LHCN-M2 (cell line): Measurements from ENCODE around the gene ETFB. TPM values are rescaled to one million over a fixed set of nuclear protein-coding genes. Genes with fewer than 3 reads are reported as not detected.

Experiments
- DNase-seq: peaks from one replicate; pipeline ENCODE4 v3.0.0-alpha.2; 2012; ENCODE audit warnings: low read depth
- total RNA-seq: library from RNA; depleted of rRNA; stranded (reverse); fragments of >200 nt; gene quantifications from 2 replicates; pipeline ENCODE4 v1.2.3, GENCODE V29; 2014

Gene ETFB
- total RNA-seq, 1 experiment from 2014 or later = 100 TPM

DNA sequence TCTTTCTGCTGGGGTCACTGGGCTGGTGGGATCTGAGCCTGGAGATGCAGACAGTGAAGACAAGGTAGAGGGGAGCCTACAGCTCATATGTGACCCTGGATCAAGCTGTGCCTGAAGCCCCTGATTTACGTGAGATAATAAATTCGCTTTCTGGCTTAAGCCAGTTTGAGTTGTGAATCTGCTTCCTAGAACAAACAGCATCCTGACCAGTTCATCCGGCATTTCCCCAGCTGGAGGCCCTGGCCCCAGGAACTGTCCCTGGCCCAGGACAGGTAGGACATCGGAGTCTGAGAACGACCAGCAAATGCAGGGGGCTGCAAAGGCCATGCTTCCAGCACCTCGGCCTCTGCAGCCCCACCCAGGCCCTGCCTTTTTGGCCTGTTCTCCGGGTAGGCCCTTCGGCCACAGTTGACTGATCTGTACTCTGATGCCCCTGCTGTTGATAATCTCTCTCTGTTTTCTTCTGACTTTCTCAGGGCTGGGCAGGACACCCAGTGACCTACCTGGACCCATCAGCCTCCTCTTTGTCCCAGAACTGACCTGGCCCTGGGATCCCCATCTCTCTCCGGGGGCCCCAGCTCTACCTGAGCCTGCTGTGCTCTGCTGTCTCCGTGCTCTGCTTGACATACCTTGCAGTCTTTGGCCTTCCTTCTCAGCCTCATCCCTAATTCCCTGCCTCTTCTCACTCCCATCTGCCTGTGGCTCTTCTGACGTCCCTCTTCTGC, 14.8 kb downstream of the ETFB start:
- no peak for DNase-seq

DNA sequence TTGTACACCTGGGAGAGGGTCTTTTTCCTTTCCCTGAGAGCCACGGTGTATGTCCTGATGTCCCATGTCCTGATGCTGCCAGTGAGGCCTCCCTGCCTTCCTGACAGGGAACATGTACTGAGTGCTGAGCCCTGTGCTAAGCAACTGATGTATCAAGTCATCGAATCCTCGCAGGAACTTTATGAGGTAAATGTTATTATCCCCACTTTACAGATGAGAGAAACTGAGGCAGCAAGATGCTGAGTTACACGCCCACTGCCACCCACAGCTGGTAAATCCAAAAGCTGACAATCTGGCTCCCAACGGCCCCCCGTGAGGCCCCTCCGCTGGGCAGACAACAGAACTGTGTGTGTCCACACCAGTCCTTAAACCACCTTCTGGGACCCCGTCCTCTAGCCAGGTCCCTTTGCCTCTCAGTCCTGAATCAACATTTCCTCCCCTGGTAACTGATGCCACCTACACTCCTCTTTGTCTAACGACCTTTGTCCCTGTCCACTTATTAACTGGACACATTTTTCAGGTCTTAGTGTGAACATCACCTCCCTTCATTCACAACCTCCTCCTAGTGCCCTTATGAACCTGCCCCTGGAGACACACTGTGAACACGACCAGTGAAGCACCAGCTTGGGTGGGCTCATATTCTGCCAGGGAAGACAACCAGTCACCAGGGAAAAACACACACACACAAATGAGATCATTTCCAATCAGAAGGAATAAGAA, 18.8 kb downstream of the ETFB start:
- DNase-seq = no peak

DNA sequence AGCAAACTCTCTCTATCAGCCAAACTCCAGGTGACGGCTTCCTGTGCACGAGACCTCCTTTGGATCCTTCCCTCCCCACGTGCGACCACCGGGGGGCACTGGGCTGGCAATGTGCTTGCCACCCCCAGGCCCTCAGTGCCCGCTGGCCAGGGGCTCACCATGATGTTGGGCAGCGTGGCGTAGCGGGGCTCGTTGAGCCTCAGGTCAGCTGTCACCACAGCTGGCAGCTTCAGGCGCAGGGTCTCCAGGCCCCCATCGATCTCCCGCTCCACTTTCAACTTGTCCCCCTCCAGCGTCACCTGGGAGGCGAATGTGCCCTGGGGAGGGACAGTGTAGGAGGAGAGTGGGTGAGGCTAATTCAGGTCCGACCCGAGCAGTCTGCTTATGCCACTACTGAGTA, 19.4 kb downstream of the ETFB start:
- no peak for DNase-seq

DNA sequence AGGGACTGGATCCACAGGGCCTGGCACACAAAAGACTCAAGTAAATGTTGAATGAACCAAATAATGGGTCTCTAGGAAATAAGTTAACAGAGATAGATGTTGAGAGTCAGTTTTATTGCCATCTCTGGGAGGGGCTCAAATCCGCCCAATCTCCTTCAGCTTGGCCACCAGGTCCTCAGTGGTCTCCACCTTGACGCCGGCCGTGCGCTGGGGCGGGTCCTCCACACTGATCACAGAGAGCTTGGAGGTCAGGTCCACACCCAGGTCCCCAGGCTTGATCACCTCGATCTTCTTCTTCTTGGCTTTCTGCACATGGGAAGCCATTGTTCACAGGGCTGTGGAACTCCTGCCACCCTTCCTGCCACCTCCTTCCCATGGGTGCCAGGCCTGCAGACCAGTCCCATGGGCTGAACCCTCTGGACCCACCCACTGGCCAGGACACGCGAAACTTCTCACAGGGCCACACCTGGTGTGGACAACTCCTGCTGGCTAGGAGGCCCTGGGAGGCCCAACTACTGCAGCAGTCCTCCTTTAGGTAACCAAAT, 21.0 kb downstream of the ETFB start:
- DNase-seq = no peak

DNA sequence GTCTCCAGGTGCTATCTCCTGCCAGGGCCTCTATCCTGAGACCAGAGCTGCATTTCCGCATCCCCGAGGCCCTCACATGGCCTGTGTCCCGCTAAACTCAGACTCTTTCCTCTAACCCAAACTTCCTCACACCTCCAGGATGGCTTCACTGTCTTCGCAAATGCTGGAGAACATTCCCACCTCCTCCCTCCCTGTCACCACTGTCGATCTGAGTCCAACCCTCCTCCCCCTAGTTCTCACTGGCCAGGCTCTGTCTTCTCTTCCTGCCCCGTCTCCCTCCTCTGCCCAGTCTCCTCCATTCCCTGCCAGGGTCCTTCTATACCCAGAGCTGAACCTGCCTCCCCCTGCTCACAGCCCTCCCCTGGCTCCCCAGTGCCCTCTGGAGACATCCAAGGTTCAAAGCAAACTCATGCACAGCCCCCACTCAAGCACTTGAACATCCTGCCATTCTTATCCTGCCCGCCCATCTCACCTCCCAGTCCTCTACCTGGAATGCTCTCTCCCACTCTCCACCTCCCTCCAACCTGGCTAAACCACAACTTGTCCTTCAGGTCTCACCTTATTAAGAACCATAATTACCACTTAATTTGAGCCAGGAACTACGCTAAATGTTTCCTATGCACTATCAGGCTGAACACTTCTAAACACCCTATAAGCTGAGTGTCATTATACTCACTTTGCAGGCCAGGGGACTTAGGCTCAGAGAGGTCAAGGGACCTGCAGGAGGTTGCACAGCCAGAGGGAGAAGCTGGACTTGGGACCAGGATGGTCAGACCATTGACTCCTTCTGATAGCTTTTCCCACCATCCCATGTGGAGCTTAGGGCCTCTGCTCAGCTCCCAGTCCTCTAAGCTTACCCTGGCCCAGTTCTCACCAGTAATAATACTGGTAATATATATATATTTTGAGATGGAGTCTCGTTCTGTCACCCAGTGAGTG, 23.3 kb downstream of the ETFB start:
- no peak for DNase-seq

DNA sequence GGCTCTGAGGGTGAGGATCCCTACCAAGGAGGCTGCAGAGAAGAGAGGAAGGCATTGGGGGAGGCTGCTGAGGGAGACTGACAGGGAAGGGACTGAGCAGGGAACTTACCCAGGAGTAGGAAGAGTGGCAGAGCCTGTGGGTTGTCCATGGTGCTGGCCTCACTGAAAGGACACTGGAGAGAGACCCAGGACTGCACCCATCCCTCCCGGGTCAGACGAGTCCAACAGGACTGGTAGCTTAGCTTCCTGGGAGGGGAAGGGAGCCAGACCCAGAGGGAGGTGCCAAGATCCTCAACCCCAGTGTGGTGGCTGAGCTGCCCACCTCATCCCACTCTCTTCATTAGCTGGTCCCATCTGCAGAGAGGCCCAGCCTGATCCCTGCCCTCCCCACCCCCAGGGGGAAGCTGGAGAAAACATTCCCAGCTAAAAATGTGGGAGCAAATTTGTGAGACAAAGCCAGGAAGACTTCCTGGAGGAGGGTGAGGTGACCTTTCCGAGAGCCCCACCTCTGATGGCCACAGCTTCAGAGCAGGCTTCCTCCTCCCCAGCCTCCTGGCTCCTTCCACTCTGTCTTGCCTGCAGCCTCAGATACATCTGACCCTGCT, 24.1 kb downstream of the ETFB start, which contains the start of gene VSIG10L:
TSS of gene VSIG10L (minus strand) at position 164 of the 605 bp plus-strand sequence. CDS start at position 149, 15 bp downstream.
- no peak for DNase-seq

DNA sequence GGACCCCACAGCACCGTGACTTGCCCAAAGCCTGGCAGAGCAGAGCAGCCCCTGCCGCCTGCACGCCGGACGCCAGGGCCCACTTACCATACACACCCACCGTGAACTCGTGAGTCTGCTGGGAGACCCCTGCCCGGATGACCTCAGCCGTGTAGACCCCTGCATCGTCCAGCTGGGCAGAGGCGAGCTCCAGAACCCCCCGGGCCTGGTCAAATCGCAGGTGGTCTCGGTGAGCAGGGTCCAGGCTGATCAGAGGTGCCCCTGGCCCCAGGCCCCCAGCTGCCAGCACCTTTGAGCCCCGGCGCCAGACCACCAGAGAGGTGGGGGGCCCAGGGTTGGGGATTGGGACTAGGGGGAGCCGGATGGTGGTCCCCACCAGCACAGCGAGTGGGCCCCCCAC, 25.1 kb downstream of the ETFB start:
- DNase-seq = no peak

DNA sequence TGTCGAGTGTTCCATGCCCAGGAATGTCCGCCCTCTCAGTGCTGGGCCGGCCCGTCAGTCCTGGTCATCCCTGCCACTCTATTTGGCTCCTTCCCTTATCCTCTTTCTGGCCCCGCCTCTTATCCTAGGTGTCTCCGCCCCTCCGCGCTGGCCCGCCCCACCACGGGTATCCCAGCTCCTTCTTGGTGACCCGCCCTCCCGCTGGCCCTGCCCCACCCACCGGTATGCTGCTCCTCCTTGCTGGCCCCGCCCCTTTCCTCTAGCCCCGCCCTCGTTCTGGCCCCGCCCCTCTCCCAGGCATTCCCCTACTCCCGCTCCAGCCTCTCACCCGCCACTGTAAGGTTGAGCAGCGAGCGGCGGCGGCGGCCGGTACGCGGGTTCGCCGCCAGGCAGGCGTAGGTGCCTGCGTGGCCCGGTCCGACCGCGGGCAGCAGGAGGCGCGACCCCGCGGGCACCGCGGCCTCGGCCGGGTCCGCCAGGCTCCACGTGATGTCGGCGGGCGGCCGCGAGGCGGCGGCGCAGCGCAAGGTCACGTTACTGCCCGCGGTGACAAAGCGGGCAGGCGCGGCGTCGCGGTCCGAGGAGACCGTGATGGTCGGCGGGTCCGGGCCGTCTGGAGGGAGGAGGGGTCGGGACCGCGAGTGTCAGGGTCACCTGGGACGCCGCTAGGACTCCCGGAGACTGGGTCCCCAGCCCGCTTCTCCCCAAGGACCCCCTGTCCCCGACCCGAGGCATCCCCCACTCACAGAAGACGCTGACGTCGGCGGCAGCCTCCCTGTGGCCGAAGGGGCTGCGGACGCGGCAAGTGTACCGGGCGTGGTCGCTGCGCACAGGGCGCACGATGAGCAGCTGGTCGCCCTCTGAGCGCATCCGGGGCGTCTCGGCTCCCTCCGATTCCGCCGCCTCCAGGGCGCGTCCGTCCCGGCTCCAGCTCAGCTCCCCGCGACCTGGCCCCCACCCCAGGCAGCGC, 26.2 kb downstream of the ETFB start:
- peak; percentile 92 for DNase-seq

DNA sequence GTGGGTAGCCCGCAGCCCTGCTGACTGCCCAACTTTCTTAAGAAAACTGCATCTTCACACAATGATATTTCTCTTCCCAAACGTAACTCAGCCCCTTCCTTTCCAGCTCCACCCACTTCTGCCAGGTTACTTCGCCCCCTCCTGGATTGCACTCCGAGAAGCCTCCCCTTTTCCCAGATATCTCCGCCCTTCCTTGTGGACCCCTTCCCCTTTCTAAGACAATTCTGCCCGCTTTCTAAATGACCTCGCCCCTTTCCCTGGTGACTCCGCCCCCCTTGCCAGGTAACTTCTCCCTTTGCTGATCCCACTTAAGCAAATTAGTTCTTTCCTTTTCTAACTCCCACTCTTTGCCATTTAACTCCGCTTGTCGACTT, 26.9 kb downstream of the ETFB start:
- DNase-seq = no peak

DNA sequence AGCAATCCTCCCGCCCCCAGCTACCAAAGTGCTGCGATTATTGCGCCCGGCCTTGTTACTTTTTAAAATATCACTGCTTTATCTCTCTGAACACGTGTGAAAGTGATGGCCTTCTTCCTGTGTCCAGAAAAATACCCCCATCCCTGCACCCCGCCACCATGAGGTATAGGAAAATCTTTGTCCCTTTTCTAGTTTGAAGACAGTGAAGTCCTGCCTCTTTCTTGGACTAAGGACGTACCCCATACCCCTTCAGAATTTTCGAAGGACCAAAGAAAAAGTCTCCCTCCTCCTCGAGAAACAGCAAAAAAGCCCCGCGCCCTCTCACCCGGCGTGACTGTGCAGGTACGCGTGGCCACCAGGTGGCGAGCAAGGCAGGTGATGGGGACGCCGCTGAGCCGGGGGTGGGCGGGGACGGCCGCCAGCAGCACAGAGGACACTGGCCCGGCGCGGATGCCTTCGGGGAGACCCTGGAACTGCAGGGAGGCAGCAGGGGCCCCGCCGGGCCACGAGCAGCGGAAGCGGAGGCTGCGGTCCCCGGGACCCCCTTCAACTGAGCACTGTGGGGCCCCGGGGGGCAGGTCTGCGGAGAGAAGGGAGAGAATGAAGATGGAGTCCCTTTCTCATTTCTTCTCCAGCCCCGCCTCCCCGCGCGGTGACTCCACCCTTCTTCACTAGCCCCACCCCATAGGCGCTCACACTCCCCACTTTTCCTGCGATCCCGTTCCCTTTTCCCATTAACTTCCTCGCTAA, 27.4 kb downstream of the ETFB start:
- DNase-seq = peak; percentile 68

DNA sequence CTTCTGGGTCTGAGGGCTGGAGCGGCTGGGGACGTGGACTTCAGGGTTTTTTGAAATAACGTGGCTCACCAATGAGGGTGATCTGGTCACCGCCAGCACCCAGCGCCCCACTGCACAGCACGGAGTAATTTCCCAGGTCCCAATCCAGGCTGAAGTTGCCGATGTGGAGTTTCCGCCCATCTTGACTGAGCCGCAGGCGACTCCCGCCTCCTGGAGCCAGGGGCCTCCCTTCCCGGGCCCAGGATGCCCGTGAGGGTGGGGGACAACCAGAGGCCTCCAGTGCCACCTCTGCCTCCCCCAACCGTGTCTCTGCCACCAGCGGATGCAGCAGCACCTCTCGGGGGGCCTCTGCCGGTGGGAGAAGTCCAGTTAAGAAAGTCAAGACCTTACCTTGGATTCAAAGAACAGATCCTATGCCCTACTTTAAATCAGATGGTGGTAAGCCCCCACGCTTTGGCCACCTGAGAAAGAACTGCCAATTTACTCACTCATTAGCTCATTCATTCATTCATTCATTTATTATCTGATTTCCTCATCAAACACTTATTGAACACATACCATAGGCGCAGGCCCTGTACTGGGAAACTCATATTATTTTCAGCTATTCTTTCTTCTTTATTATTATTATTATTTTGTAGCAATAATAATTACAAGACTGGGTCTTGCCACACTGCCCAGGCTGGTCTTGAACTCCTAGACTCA, 28.2 kb downstream of the ETFB start:
- DNase-seq = no peak

DNA sequence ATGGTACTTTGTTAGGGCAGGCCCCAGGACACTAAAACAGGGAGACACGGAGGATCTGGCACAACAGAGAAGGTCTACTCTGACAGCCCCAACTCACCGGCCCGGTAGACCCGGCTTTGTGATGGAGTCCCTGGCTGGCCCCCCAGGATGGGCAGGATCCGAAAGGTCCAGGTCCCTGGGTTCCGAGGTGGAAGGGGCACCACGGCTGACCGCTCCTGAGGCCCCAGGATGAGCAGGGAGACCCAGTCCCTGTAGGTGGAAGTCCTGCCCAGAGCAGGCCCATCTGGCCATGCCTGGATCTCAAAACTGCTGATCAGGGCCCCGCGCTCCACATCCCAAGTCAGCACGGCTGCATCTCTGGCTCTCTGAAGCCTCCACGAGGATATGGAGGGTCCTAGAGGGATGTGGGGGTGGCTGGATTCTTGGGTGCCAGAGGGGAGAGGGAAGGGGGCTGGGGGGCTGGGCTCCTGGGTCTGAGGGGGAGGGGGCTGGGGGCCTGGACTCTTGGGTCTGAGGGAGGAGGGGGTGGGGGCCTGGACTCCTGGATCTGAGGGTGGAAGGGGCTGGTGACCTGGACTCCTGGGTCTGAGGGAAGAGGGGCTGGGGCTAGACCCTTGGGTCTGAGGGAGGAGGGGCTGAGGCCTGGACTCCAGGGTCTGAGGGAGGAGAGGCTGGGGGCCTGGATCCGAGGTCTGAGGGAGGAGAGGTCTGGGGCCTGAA, 28.9 kb downstream of the ETFB start:
- DNase-seq = no peak

DNA sequence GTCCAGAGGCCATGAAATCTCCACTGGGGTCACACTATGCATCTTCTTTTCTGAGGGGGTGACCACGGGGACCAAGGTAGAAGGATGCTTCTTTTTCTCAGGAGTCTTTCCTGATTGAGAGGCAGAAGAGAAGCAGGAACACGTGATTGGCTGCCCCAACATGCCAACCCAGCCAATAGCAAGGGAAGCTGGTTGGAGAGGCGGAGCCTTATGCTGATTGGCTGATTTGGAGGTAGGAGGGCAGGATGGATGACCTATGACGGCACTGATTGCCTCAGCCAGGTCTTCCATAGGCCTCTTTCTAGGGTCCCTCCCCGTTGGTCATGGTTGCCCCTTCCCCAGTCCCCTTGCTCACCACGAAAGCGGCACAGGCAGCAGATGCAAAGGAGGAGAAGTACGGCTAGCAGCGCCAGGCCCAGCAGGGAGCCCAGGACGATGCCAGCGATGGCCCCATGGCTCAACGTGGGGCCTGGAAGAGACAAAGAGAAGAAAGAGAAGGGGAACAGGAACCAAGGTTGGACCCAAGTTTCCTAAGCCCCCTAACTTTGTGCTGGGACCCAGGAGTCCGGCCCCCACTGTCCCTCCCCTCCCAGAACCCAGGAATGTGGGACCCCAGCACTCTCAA, 32.2 kb downstream of the ETFB start:
- no peak for DNase-seq

DNA sequence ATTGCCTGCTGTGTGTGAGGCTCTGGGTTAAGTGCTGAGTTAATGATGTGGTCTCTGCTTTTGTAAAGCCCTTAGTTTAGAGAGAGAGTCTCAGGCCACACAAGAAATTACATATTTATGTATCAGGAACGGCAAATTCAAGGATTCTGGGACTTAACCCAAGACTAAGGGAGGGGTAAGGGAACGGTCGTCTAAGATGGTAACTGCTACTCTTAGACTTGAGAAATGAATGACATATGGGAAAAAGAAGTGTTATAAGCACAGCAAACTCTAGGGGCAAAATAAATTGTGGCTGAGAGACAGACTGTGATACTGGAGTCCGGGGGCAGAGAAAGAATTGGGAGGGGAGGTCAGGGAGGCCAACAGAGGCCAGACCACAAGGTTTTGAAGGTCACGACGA, 34.5 kb downstream of the ETFB start:
- no peak for DNase-seq

DNA sequence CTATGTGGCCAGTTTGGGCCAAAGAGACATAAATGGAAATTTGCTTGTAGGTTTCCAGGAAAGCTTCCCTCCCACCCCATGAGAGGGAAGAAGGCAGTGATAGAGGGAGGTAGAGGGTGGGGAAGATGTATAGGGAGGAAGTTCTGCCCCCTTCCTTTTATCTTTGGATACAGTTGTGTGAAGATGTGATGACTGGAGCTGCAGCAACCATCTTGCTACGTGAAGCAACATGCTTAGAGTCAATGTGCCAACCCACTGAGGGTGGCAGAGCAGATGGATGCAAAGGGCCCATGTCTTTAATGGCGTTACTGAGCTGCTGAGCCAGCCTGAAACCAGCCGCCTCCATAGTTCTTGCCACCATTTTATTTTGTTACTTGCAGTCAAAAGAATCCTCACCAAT, 35.0 kb downstream of the ETFB start:
- DNase-seq = no peak

DNA sequence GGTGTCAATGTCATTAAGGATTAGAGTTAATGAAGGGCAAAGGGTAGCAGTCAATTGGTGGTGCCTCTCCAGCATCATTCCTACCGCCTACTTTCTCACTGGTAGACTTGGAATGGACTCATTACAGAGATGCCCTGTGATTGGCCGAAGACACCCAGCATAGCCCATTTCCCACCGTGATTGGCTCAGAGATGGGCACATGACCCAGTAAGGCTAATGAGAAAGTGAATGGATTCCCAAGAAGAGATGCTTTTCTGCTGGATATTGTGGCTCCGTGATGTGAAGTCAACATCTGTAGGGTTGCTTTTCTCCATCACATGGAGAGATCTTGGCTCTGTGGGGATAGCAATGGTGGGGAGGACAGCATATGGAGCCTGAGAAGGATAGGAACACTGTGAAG, 35.8 kb downstream of the ETFB start:
- DNase-seq = no peak

DNA sequence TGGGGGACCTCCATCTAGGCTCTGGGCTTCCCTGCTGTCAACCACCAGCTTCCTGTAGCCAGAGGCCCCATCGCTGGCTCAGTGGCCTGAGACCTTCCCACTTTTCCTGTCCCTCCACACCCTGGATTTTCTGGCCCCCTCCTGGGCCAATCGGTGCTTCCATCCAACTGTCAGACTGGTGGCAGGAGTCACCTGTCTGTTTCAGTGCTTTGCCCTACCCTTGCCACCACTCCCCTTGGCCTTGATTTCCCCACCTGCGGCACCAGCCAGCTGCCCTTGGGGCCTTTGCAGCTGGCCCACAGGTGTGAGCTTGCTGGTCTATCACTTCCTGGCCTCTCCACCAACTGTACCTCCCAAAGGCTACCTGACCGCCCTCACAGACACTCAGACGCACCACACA, 36.8 kb downstream of the ETFB start:
- no peak for DNase-seq
